HG03575 (cell line): ENCODE data around the gene LCAT.
A peak's percentile ranks its signal among the peaks of the same experiment; 100 is the strongest.

ENCODE experiments used
- ATAC-seq: cut with Tn5 transposase; IDR thresholded peaks from one replicate; pipeline ENCODE4 v1.9.1; 2021; ENCODE audit not compliant: unreplicated experiment, insufficient number of reproducible peaks, low FRiP score; ENCODE audit errors: extremely low read depth

LCAT gene

GRCh38 chr16:67936124-67936879, 7.6 kb downstream of the LCAT start, which contains the start of gene PSMB10:
Gene PSMB10, minus strand, starts transcription at chr16:67936850. Its CDS starts 101 bp downstream, at chr16:67936749.
- ATAC-seq: no peak

GRCh38 chr16:67935402-67936123, 8.4 kb downstream of the LCAT start:
- ATAC-seq: peak; percentile 41

DNA sequence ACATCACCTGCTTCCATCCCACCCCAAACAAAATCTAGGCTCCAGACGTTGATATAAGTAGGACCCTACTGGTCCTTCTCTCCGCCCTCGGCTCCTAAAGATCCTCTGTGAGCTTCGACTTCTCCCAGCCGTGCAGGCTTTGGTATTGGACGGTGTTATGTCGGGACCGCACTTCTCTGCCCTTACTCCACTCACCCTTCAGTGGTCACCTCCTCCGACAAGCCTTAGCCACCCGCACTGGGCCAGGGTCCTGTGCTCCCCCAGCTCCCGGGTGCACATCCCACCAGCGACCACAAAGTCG, 8.9 kb downstream of the LCAT start:
- no peak for ATAC-seq

- no peak for ATAC-seq
These were observed 9.4 kb downstream of the LCAT start for GRCh38 chr16:67934306-67935100.

GRCh38 chr16:67933805-67934204, 10.1 kb downstream of the LCAT start:
- no peak for ATAC-seq

- no peak for ATAC-seq
These were observed 11.5 kb downstream of the LCAT start for GRCh38 chr16:67932462-67932840.

GRCh38 chr16:67931712-67932461, 12.0 kb downstream of the LCAT start, which contains the start of gene CTRL:
Gene CTRL, minus strand, starts transcription at chr16:67931862. Its CDS starts 10 bp downstream, at chr16:67931852.
- no peak for ATAC-seq

GRCh38 chr16:67930678-67931211, 13.2 kb downstream of the LCAT start:
- ATAC-seq: no peak

GRCh38 chr16:67930191-67930590, 13.7 kb downstream of the LCAT start:
- ATAC-seq: no peak

GRCh38 chr16:67928561-67929364, 15.2 kb downstream of the LCAT start:
- ATAC-seq: no peak

GRCh38 chr16:67928147-67928546, 15.8 kb downstream of the LCAT start:
- ATAC-seq: no peak

DNA sequence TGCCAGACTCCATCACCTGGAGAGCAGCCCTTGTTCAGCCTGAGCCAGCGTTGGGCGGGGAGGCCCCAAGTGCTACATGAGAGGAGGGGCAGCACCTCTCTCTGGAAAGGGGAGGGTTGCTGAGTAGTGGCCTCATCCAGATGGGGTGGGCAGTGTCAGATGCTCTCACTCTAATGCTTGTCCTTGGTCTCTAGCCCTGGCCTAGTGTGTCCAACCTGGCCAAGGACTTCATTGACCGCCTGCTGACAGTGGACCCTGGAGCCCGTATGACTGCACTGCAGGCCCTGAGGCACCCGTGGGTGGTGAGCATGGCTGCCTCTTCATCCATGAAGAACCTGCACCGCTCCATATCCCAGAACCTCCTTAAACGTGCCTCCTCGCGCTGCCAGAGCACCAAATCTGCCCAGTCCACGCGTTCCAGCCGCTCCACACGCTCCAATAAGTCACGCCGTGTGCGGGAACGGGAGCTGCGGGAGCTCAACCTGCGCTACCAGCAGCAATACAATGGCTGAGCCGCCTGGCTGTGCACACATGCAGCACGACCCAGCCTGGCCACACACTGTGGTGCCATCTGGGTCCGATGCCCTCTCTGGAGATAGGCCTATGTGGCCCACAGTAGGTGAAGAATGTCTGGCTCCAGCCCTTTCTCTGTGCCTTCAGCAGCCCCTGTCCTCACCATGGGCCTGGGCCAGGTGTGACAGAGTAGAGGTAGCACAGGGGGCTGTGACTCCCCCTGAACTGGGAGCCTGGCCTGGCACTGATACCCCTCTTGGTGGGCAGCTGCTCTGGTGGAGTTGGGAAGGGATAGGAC, 16.6 kb downstream of the LCAT start:
- no peak for ATAC-seq

DNA sequence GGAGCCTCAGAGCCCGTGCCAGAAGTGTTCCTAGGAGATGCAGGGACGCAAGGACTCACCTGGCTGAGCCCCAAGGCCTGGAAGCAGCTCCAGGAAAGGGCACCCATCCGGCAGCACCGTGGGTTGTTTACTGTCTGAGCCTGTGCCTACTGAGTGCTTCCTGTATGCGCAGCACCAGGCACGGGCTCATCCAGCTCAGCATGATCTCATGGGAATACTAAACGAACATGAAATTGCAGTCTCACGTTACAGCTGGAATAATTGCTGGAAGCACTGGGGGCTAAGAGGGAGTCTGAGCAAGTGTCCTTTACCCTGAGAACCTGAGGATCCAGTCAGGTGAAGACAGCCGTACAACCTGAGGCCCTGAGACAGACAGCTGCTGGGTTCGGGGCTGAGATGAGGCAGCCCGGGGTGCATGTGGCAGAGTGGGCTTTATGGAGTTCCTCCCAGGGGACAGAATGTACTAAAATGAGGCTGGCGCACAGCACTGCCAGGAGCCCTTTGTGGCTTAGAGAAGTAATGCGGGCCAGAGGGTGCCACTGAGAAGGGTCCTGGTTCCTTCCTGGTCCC, 17.7 kb downstream of the LCAT start:
- no peak for ATAC-seq

DNA sequence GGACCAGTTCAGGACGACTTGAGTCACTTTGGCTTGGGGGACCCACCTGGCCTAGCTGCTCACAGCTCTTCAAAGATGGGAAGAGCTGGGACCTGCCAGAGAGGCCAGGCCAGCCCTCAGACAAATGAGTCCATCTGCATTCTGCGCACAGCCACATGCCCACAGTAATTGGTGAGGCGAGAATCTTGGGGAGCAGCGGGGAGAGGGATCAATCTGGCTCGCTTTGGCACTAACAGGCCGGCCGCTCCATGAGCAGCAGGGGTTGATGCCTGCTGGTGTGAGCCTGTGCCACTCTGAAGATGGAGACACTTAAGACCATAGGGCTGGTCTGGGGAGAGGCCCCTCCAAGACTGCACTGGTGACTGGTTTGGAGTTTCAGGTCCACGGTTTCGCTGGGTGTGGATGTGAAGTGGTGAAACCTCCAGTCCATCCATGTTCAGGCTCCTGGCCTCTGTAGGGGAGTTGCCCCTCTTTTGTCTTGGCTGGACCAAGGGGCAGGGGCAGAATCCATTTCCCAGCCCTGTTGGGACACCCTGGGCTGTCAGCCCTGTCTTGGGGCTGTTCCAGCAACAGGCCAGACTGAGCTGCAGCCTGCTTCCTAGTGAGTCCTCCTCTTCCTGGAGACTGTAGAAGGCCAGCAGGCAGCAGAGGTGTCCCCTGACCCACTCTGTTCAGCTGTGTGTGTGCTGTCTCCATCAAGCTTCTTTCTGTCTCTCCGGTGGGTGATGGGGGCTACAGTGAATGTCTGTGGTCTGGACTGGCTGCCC, 19.6 kb downstream of the LCAT start:
- ATAC-seq: no peak

GRCh38 chr16:67923414-67924116, 20.4 kb downstream of the LCAT start:
- no peak for ATAC-seq

- ATAC-seq: no peak
These were observed 21.2 kb downstream of the LCAT start for GRCh38 chr16:67922740-67923139.
